Osteocyte (in vitro differentiated cells): ENCODE results near the gene TRAF3IP1. TPM values are rescaled to one million over a fixed set of nuclear protein-coding genes. Genes with fewer than 3 reads are reported as not detected.
A peak's percentile ranks its signal among the peaks of the same experiment; 100 is the strongest.

Experiments
- DNase-seq: peaks from one replicate; pipeline ENCODE4 v3.0.0; 2021; ENCODE audit warnings: mixed read lengths; ENCODE audit not compliant: unreplicated experiment; ENCODE audit errors: extremely low spot score
- H3K27ac Mint-ChIP-seq: one replicate; pipeline ENCODE4 v1.8.0; 2021; ENCODE audit warnings: mild to moderate bottlenecking, mixed read lengths; ENCODE audit not compliant: unreplicated experiment
- H3K27me3 Mint-ChIP-seq: one replicate; pipeline ENCODE4 v1.8.0; 2021; ENCODE audit warnings: mixed read lengths; ENCODE audit not compliant: unreplicated experiment
- H3K36me3 Mint-ChIP-seq: one replicate; pipeline ENCODE4 v1.8.0; 2021; ENCODE audit warnings: mixed read lengths; ENCODE audit not compliant: unreplicated experiment
- H3K4me1 Mint-ChIP-seq: one replicate; pipeline ENCODE4 v1.8.0; 2021; ENCODE audit warnings: mixed read lengths; ENCODE audit not compliant: unreplicated experiment
- H3K4me3 Mint-ChIP-seq: one replicate; pipeline ENCODE4 v1.8.0; 2021; ENCODE audit warnings: mild to moderate bottlenecking, moderate library complexity, mixed read lengths; ENCODE audit not compliant: unreplicated experiment
- H3K9me3 Mint-ChIP-seq: one replicate; pipeline ENCODE4 v1.8.0; 2021; ENCODE audit warnings: mixed read lengths; ENCODE audit not compliant: unreplicated experiment
- CTCF ChIP-seq: fragments of 200-600 bp; sonication (generic); IDR thresholded peaks from 2 replicates; pipeline ENCODE4 v1.5.0; 2021; ENCODE audit warnings: antibody characterized with exemption, mild to moderate bottlenecking, moderate library complexity
- total RNA-seq: library from RNA; stranded (reverse); gene quantifications from 2 replicates; pipeline ENCODE4 v1.2.1, GENCODE V29; 2021

TRAF3IP1 gene
- total RNA-seq, 1 donor from 2014 or later = 19.4 TPM

GRCh38 chr2:238286095-238286494, 34.2 kb upstream of the TRAF3IP1 start:
- TF ChIP-seq CTCF = no peak
- Mint-ChIP-seq H3K36me3 (no peaks in the 10 kb centered on the region), H3K4me3 (peak overlapping the region; percentile 14), H3K27ac (peak overlapping the region; percentile 96), H3K27me3 (no peaks in the 10 kb centered on the region), H3K4me1 (peaks cover 50% of the 10 kb centered on the region), H3K9me3 (no peaks in the 10 kb centered on the region)
- no peak for DNase-seq

- Mint-ChIP-seq H3K36me3 (no peaks in the 10 kb centered on the region), H3K9me3 (no peaks in the 10 kb centered on the region), H3K4me1 (peaks cover 50% of the 10 kb centered on the region), H3K27ac (peak overlapping the region; percentile 96), H3K4me3 (peak overlapping the region; percentile 50), H3K27me3 (no peaks in the 10 kb centered on the region)
- DNase-seq = no peak
- TF ChIP-seq CTCF = no peak
Observed at GRCh38 chr2:238286551-238286950, 33.8 kb upstream of the TRAF3IP1 start.

GRCh38 chr2:238286987-238287736, 33.2 kb upstream of the TRAF3IP1 start:
- Mint-ChIP-seq H3K4me1 (peaks cover 50% of the 10 kb centered on the region), H3K36me3 (no peaks in the 10 kb centered on the region), H3K9me3 (no peaks in the 10 kb centered on the region), H3K27me3 (no peaks in the 10 kb centered on the region), H3K4me3 (peak overlapping the region; percentile 79), H3K27ac (peak overlapping the region; percentile 96)
- no peak for DNase-seq
- TF ChIP-seq CTCF = no peak

- Mint-ChIP-seq H3K36me3 (no peaks in the 10 kb centered on the region), H3K4me3 (peak within 1 kb of the TSS; percentile 81), H3K9me3 (no peaks in the 10 kb centered on the region), H3K27ac (peak within 1 kb of the TSS; percentile 96), H3K4me1 (peaks cover 50% of the 10 kb centered on the region), H3K27me3 (no peaks in the 10 kb centered on the region)
- no peak for DNase-seq
- TF ChIP-seq CTCF = peak; percentile 12
Observed at GRCh38 chr2:238287737-238288649, 32.3 kb upstream of the TRAF3IP1 start, which contains the start of gene PER2. TSS of gene PER2 (minus strand) at chr2:238288610. CDS start at chr2:238277936, 10,674 bp downstream.
